Nucleus accumbens (tissue), 56 donors: ENCODE measurements around the gene JPH3.

Experiments
- DNase-seq, 56 donors: peaks; one replicate each; lab custom pipeline; 2025; lab: John Stamatoyannopoulos, UW

The JPH3 gene

DNA sequence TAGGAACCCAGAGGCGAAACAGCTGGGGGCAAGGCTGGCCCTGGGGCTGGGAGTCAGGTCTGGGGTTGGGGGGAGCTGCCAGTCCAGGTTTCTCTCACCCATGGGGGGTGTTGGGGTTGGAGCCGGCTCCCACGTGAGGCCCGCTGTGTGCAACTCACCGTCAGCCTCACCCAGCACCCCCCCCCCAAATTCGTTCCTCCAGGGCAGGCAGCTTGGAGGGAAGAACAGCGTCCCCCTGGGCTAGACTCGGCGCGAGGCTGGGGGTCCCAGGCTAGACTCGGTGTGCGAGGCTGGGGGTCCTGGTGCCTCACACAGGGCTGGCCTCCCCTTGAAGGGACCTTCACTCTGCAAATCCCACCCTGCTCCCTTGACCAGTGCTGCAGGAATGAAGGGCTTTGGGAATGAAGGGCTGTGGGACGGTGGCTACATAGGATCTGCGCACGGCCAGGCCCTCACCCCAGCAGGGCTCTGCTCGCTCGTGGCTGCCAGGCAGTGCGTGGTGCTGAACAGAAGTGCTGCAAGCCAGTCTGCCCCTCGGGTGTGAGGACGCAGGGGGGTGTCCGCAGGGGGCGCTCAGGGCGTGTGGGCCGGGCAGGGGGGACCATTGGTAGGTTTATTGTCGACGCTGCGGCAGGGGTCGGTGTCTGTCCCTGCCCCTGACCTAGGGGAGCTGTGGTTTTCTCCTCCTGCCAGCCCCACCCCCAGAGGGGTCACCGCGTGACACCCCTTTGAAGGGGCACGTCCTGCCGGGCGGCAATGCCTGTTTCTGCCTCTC lies 88.8 kb downstream of the JPH3 start:
- no peak for DNase-seq

DNA sequence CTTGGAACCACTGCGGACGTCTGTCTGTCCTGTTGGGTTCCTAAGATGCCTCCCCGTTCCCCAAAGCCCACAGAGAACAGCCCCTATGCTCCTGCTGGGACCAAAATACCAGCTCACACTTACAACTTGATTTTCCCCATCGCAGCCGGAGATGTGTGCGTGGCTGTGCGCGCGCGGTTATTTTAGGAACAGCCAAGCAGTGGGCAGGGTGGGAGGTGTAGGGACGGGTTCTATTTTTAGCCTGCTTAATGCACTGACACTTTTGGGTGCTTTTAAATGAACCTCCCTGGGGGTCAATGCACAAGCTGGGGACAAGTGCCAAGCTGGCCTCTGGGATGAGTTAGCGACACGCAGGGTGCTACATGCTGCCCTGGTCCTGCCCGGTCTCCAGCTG lies 89.4 kb downstream of the JPH3 start:
- peak in 14 of 56 donors; percentile 4 to 53 (median 28) for DNase-seq

DNA sequence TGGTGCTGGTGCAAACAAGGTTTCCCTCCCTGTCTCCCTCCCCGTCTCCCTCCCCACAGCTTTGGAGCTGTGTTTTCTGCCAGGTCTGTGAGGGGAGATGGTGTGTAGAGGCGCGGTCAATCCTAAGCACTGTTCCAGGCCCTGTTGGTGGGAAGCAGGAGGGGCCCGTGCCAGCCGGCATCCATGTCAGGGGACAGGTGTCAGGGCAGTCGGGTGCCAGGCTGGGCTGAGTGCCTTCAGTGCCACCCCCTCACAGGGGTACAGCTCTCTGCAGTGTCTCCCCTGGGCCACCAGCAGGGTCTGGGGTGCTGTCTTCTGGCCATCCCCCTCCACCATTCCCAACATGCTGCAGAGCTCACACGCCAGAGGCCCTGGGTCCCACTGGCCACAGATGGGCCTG lies 89.9 kb downstream of the JPH3 start:
- no peak for DNase-seq

DNA sequence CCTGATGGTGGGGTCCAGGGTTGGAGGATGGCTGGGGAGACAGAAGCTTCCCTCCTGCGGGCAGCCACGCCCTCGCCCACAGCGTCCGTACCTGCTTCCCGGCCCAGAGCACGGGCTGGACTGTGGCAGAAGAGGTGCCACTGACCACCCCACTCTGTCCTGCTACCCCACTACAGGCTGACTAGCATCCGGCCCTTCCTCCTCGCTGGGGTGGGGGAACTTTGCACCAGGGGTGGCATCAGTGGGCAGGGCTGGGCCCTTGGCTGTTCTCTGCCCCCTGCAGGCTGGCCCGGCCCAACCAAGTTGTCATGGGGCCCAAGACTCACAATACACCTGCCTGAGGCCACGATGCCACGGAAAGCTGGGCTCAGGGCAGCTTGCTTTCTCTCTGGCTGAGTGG lies 90.4 kb downstream of the JPH3 start:
- no peak for DNase-seq

DNA sequence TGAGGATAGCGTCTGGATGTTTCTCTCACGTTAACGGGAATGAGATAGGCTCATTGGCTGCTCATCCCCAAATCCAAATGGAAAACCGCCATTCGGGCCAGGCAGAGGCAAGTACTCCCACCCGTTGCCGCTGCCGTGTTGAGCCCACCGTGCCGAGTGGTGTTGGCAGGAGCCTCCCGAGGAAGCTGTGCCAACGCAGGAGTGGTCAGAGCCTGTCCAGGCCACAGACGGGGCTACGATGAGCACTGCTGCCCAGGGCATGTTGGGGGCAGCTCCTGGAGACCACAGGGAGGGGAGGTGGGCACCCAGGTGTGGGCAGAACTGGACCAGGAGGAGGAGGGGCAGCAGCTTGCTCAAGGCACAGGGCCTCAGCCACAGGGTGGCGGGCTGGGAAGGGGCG lies 91.5 kb downstream of the JPH3 start:
- no peak for DNase-seq

DNA sequence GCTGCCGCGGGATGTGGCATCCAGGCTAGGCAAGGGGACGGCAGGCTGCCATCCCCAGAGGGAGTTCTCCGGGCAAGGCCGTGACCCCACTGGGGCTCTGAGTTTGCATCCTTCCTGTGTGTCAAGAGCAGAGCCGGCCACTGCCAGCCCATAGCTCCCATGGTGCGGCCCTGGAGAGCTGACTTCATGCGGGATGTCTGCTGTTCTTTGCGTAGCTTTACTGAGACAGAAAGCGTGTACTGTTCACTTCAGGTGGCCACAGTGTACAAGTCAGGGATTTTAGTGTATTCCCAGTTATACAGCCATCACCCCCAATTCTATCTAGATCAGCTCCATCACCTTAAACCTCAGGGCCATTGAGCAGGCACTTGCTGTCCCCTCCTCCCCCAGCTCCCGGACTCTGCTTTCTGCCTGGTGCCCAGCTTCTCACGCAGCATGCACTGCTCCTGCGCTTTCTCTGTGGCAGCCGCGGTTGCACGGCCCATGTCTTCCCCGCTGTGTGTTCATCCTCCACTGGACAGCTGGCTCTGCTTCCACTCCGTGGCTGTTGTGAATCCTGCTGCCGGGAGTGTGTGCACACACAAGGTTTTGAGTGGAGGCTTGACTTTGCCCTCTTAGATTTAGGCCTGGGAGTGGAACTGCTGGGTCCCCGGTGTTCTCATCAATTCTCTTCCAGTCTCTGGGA lies 92.3 kb downstream of the JPH3 start:
- no peak for DNase-seq

DNA sequence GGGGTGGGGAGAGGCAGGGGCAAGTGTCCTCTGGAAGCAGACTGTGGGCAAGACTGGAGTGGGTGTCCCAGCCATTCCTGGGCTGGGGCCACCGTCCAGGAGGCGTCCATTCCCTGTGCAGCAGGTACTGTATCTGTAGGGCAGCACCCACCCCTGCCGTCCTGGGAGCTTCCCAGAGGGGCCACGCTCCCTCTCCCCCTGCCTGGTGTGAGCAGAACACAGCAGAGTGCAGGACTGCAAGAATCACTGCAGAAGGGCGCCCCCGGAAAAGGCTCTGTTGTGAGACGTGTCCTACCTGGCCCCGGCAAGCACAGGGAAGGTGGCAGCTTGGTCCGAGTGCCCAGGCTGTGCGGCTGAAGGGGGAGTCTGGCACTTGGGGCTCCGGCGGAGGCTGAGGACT lies 93.2 kb downstream of the JPH3 start:
- no peak for DNase-seq

DNA sequence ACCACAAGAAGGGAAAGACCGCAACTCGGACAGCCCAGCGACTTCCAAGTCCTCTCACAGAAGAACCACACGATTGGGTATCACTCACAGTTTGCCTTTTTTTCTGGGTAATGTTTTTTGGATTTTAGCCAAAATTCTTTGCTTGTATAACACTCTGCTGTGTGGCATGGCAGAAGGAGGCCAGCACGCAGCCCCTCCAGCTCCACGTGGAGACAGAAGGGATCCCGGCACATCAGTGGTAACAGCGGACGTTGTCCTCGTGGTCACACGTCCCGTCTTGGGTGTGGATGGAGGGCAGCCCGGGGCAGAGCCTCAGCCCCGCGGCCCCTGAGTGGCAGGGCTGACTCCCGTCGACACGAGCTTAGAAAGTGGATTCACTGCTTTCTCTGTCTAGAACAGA lies 94.4 kb downstream of the JPH3 start:
- DNase-seq = no peak

DNA sequence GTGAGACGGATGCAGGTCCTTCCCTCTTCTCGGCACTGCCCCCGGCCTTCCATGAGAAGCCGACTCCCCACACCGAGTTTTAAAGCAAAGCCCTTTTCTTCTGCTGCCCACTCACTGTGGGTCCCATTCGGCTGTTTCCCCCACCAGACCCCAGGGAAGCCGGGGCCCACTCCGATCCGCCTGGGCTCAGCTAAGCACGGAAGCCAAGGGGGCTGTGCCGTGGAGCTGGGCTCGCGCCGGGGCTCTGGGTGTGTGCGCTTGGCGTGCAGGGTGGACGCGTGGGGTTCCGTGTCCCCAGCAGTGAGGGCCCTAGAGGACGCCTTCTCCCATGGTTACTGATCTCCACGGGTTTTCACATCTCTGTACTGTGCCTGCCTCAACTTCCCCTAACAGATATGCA lies 94.9 kb downstream of the JPH3 start:
- no peak for DNase-seq

DNA sequence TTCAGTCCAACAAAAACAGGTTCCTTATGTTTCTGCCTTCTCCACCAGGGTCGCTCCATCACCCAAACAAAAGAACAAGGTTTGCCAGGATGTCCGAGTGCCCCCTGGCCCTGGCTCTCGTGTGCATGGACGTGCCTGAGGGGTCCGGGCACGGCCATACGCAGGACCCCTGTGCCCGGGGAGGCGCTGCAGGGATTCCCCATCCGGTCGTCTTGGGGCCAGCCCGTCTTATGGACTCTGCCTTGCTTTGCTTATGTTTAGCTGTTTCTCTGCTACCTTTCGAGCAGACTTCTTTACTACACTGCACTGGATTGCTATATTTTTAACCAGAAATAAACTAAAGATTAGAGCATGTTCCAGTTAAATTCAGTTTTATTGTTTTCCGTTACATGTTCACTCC lies 95.5 kb downstream of the JPH3 start:
- DNase-seq = no peak

DNA sequence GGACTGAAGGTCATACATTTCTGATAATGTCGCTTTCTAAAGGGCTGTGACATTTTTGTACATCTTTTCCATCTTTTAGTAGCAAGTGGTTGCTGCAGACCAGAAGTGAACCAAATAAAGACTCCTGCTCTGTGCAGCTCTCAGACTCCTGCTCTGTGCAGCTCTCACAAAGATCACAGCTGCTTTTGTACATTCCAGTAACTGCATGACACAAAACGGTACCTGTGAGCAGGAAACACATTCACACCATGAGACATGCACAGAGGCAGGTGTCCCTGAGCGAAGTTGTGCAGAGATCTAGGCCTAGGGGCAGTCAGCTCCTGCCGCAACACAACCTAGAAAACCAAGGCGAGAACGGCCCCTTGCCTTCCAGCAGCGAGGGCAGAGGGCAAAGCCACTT lies 95.9 kb downstream of the JPH3 start:
- no peak for DNase-seq

DNA sequence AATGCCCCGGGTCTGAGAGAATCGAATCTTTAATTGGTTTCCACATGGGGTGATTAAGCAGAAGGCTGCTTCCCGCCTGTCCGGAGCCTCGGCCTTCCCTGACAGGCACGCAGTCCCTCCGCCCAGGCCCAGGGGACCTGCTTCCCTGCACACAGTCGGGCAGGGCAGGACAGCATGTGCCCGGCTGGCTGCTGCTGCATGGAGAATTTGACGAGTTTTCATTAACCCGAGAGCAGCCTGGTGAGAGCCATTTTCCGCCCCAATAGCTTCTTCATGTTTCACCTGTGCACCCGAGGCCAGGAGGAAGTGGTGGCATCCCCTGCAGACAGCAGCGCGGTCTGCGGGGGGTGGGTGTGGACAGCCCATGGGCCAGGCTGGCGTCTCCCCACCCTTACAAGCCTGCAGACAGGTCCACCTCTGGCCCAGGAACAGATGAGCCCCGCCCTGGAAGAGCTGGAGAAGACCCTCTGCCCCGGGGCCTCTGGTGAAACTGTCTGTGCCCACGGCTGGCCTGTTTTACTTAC lies 96.4 kb downstream of the JPH3 start:
- DNase-seq = no peak

DNA sequence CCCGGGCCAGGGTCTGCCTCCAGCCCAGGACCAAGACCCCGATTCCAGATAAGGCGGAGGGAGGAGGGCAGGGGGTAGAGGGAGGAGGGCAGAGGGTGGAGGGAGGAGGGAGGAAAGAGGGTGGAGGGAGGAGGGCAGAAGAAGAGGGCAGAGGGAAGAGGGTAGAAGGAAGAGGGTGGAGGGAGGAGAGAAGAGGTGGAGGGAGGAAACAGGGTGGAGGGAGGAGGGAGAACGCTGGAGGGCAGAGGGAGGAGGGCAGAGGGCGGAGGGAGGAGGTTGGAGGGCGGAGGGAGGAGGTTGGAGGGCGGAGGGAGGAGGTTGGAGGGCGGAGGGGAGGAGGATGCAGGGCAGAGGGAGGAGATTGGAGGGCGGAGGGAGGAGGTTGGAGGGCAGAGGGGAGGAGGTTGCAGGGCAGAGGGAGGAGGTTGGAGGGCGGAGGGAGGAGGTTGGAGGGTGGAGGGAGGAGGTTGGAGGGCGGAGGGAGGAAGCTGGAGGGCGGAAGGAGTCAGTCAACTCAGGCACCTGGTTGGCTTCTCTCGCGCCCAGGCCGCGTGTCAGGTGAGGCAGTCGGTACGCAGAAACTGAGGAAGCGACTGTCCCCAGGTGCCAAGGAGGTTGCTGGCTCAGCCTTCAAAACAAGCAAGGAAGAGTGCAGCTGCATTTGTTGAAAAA lies 98.2 kb downstream of the JPH3 start:
- DNase-seq = no peak

DNA sequence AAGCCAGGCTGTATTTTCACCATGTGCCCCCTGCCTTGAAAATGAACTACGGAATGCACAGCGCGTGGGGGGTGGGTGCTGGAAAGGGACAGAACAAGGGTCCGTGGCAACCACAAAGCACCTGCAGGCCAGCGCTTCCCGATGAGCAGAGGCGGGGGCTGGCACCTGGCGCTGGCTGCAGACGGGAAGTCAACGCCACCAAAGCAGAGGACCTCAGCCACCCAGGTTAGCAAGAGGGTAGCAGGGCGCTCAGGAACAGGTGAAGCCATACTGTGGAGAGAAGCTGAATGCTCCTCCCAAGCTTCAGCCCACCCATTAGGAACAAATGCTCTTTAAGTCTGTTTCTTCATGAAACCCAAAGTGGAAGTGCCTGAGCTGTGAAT lies 98.8 kb downstream of the JPH3 start:
- no peak for DNase-seq

DNA sequence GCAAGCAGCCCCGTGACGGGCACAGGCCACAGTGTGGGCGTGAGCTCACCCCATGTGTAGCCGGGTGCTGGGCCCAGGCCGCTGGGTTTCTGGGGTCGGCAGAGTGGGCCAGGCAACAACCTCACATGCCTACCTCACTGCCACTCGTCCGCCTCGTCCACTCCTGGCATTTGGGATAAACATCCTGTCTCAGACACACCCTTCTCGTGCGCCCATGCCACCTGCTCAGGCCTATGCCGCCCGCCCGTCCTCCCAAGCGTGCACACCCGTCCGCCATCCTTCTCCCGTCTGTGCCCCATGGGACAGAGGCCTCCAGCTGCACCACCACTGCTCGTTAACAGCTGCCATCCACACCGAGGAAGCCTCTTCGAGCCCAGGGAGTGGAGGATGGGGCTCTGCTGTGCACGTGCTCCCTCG lies 99.2 kb downstream of the JPH3 start:
- no peak for DNase-seq

DNA sequence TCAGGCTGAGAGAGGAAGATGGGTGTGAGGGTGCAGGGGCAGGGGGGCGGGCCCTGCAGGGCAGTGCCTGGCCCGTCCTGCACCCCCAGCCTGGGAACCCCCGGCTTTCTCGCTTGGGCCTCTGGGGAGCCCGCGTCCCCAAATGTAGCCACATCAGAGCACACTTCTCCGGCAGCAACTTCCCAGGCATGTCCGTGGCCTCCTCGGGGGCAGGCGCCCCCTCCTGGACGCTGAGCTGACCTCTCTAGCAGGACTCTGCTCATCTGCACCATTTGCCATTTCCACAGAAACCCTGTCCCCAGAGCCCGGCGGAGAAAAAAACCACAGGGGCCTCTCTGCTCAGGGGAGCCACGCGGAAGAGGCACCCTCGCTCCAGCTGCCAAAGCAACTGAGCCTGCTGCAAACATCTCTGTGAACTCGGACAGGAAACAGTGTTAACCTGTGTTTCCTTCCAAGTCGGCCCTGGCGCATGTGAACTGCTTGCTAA lies 100.1 kb downstream of the JPH3 start:
- DNase-seq = peak in 5 of 56 donors; percentile 2 to 31 (median 12)

DNA sequence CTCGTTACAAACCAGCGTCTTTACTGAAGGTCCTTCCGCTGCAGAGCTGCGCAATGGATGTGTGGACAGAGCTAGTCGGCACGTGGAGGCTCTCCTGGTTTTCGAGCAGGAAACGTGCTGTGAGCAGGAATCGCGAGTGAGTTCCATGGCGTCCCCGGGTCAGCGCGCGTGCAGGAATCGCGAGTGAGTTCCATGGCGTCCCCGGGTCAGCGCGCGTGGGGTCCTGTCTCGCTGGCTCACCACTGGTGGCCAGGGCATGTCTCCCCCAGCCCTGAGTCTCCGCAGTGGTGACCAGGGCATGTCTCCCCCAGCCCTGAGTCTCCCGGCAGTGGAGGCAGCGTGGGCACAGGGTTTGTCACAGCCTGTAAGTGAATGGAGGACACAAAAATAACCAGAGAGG lies 100.8 kb downstream of the JPH3 start:
- no peak for DNase-seq

DNA sequence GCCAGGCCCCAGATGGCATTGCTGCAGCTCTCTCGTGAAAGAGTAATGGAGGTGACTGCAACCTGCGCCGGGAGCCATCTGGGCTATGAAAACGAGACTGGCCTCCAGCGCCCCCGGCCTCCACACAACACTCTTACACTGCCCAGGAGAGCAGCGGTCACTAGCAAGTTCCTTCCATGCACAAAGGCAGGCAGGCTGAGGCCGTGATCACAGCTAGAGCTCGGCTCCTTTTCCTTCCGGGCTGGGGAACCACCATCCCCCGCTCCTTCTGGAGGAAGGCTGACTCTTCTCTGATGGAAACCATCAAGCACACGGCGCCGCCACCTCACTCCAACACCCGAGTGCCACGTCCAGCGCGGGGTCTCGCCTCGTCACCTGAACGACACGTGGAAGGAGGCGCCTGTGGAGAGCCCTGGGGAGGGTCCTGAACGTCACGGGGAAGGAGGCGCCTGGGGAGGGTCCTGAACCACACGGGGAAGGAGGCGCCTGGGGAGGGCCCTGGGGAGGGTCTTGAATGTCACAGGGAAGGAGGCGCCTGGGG lies 101.6 kb downstream of the JPH3 start:
- DNase-seq = no peak

DNA sequence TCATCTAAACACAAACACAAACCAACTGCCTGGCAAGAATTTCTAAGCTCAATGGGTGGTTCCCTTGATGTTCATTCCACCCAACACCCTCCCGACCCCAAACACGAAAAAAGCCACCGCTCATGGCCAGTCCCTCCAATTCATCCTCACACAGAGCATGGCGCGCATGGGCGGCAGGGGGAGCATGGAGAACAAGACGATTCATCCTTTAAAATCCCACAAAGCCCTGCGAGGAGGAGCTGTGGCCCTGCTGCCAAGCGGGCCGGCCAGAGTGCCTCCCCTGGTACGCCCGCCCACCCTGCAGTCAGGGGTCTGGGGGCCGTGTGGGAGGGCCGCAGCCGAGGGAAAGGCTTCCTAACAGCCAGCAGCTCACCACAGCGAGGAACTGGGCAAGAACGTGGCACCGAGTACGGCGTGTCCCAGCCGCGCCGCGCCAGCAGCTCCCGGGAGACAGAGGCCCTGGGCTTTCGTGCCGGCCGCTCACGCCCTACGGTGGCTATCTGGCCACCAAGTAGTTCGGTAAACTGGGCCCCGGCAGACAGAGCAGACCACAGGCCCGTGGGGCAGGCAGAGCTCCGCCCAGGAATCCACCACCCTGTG lies 102.5 kb downstream of the JPH3 start:
- DNase-seq = peak in 29 of 56 donors; percentile 14 to 74 (median 38)

DNA sequence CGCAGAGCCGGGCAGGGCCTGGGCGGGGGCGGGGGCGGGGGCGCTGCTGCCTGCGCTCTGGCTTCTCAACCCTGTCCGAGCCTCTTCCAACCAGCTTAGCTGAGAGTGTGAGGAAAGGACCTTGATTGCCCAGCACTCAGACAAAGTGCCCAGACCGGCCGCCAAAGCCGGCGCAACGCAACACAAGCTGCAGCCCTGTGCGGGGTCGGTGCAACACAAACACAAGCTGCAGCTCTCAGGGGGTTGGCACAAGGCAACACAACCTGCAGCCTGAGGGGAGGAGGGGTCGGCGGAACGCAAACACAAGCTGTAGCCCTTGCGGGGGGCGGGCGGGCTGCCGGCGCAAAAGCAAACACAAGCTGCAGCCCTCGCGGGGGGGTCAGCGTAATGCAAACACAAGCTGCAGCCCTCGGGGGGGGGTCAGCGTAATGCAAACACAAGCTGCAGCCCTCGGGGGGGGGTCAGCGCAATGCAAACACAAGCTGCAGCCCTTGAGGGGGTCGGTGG lies 103.5 kb downstream of the JPH3 start:
- peak in 15 of 56 donors; percentile 8 to 54 (median 28) for DNase-seq
